Epithelial cell of esophagus (primary cell): ENCODE data around the gene DLGAP4.

Experiments used
- DNase-seq: peaks from one replicate; pipeline ENCODE4 v3.0.0; 2010; ENCODE audit warnings: low read depth
- H3K4me3 ChIP-seq: 2 replicates; pipeline ENCODE4 v1.5.1; 2011; ENCODE audit warnings: mild to moderate bottlenecking, low read length, control low read depth
- CTCF ChIP-seq: IDR thresholded peaks from 2 replicates; pipeline ENCODE4 v1.5.1; 2011; ENCODE audit warnings: low read depth, mild to moderate bottlenecking, low read length, control low read depth, inconsistent platforms; ENCODE audit not compliant: insufficient read depth; ENCODE audit errors: missing control alignments

DLGAP4 gene

GRCh38 chr20:36548704-36549627 is 242.8 kb downstream of the DLGAP4 start:
- no peak for DNase-seq
- H3K4me3 ChIP-seq = no peak overlapping the region
- no peak for TF ChIP-seq CTCF

GRCh38 chr20:36549628-36549941 is 243.4 kb downstream of the DLGAP4 start:
- no peak for TF ChIP-seq CTCF
- DNase-seq = no peak
- H3K4me3 ChIP-seq = no peak overlapping the region

- DNase-seq = no peak
- TF ChIP-seq CTCF = no peak
- H3K4me3 ChIP-seq = no peak overlapping the region
Measured at GRCh38 chr20:36549942-36550789, 244.0 kb downstream of the DLGAP4 start.

GRCh38 chr20:36550790-36551299 is 244.7 kb downstream of the DLGAP4 start:
- TF ChIP-seq CTCF = no peak
- no peak for DNase-seq

GRCh38 chr20:36555248-36555647 is 249.1 kb downstream of the DLGAP4 start:
- TF ChIP-seq CTCF = no peak
- no peak overlapping the region for H3K4me3 ChIP-seq
- no peak for DNase-seq

More at GRCh38 chr20:36550790-36551299, 244.7 kb downstream of the DLGAP4 start:
- no peak overlapping the region for H3K4me3 ChIP-seq

- H3K4me3 ChIP-seq = no peak overlapping the region
- DNase-seq = no peak
- TF ChIP-seq CTCF = no peak
Measured at GRCh38 chr20:36562724-36563123, 256.6 kb downstream of the DLGAP4 start.
